ENCODE results near the gene CCDC106.

CCDC106 gene

DNA sequence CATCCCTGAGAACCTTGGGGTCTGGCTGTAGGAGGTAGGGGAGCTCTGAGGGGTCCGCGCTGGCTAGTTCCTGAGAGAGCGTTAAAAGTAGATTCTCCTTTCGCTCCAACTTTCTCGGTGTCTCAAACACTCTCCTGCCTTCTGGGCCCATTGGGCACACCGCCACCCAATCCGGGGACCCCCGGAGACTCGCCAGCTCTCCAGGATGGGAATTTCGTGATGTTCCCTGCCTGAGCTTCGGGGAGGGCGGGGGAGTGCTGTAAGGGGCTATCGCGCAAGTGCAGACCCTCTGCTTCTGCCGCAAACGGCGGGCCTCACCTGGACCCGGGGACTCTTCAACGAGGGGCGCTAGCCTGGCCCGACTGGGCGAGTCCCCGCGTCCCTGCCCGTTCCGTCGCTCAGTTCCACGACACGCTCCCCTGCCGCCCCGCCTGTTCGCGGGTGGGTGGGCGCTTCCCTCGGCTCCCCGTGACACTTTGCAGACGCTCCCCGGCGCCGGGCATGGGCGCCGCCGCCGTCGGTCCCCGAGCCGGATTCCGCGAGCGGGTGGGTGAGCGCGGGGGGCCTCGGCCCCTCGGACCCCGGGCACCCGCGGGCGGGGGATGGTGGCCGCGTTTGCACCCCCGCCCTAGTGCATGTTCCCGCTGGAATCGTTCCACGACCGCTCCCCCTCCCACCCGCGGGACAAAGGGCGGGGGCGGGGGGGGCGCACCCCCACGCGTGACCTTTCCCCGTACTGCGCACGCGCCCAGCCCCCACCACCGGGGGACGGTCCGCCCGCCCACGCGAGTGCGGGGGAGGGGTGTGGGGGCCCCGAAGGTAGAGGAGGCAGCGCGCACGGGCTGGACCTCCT, at the start of gene CCDC106:
CCDC106 (plus strand) TSS at position 481 of the 853 bp plus-strand sequence. CDS start 835 bp downstream, outside the sequence.
- DNase-seq = no peak

DNA sequence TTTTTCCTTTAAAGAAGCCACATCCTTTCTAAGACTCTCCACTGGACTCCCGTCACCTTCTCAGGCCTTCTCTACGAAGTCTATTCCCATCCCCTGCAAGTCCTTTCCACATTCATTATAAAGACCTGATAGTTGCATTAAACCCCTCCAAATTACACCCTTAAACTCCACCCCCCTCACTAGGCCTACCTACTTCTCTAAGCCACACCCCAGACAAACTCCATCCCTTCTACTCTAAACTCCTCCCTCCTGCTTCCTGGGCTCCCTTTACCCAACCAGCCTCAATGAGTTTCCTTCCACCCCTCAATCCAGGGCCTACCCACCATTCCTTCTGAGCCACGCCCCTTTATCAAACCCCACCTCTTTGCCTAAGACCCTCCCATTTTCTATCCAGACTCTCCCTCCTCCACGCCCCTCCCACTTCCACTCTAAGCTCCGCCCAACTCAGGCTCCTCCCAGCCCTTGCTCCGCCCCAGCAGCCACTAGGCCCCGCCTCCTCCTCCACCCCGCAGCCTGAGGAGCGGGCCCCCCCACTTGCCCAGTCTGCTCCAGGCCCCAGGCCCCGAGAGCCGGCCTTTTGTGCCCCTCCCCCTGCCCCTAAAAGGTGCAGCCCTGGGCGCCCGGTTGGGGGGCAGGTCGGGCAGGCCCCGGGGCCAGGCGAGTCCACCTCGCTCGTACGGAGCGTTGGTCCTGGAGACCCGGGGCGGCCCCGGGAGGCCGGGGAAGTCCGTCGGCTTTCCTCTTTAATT, 49.1 kb upstream of the CCDC106 start:
- peak; percentile 88 for DNase-seq

- DNase-seq = peak; percentile 91
Observed at GRCh38 chr19:55599468-55599841, 48.6 kb upstream of the CCDC106 start, which contains the start of gene FIZ1. Gene FIZ1, minus strand, starts transcription at chr19:55599517. Its CDS starts 1,652 bp downstream, at chr19:55597865.

DNA sequence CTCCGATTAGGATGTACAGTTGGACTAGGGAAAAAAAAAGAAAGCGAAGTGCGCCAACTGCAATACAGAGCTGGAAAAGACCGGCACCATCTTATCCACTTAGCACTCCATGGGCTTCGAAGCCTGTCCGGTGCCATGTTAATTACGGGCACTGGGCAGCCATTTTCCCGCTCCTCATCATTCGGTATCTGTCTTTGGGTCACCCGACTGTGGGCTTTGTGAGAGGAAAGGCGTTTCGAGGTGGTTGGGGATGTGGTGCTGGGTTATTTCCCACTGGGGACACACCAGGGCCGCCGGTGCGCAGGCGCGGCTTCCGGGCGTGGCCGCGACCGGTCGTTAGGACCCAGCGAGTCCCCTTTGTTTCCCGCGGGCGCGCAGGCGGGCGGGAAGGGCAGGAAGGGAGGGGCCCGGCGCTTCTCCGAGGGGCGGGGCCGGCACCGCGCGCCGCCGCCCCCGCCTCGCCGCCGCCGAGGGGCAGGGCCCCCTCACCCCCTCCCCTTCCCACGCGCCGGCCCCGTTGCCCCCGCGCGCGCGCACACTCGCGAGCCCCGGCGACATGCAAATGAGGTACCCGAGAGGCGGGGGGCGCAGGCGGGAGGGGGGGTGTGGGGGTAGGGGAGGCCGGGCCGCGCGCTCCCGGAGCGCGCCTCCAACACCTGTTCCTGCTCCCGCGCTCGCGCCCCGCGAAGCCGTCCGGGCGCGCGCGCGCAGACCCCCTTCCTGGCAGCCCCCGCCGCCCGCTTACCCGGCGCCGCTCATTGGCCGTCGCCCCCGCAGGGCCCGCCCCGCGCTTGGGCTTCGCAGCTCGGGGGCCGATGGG, 48.0 kb upstream of the CCDC106 start, which contains the start of gene ZNF524:
ZNF524 (plus strand) TSS at position 447 of the 820 bp plus-strand sequence. CDS start 1,825 bp downstream, outside the sequence.
- peak; percentile 91 for DNase-seq

DNA sequence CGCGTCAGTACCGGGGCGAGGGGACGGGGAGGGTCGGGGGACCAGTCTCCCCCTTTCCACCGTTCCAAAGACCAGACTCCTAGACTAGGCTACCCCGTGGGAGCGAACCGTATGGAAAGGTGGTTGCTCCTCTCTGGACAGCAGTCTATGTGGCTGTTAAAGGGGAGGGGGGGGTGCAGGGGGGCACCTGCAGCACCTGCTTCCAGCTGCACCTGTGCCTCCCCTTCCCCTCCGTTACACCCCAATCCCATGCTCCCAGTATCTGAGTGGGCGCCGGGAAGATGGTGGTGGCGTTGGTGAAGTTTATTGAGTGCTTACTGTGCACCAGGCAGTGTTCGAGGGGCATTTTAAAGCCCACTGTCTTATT, 47.4 kb upstream of the CCDC106 start:
- no peak for DNase-seq

- no peak for DNase-seq
Observed at GRCh38 chr19:55601084-55601483, 46.9 kb upstream of the CCDC106 start.

GRCh38 chr19:55602104-55603001, 45.7 kb upstream of the CCDC106 start:
- DNase-seq = no peak

DNA sequence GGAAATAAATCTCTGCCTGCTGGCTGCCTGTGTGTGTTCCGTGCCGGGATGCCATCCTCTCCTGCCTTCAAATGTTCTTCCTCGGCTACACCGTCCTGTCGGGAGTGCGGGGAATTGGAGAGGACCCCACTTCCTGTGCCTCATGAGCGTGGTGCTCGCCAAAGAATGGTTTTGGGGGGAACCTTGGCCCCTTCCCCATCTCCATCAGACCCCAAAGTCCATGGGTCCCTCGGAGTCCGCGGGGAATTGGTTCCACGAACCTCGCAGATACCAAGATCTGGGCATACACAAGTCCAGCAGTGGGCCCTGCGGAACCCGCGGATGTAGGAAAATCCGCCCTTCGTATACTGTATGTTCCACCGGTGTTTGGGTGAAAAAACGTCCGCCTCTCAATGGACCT, 44.9 kb upstream of the CCDC106 start:
- no peak for DNase-seq

- DNase-seq = no peak
Observed at GRCh38 chr19:55603581-55604292, 44.3 kb upstream of the CCDC106 start.

- DNase-seq = peak; percentile 85
Observed at GRCh38 chr19:55605207-55605636, 42.8 kb upstream of the CCDC106 start.

DNA sequence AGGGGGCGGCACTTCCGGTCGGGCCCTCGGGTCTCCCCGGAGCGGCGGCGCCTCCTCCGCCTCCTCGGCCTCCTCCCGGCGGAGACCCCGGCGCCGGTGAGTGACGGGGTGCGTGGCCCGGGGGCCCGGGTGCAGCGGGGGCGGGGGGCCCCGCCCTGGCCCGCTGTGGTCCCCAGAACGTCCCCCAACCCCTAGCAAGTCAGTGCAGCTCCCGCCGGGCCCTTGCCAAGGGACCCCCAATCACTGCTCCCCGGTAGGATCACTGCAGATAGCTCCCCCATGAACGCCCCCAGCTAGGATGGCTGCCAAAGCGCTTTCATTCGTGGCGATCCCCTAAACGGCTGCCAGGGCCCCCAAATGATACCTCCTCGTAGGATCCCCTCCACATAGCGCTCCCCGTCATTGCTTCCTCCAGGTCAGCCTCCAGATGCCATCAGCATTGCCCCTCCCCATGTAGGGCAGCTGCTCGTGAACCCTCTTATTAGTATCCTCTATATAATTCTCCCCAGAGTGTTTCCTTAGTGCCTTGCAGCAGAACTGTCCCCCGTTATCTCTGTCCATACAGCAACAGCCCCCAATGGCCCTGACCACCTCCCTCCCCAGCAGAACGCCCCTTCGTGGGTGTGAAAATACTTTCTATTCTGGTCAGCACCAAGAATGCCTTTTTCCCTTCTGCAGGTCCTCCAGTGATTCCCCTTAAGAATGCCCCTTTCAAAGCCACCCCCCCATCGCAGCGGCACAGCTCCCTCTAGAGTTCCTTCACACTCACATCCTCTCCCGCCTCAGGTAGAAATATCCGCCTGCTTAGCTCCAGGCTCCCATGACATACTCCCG, 42.2 kb upstream of the CCDC106 start, which contains the start of gene ZNF865:
ZNF865 (plus strand) TSS at position 11 of the 834 bp plus-strand sequence. CDS start 7,972 bp downstream, outside the sequence.
- DNase-seq = peak; percentile 62

GRCh38 chr19:55606471-55606787, 41.6 kb upstream of the CCDC106 start:
- no peak for DNase-seq

- DNase-seq = no peak
Observed at GRCh38 chr19:55606817-55607216, 41.2 kb upstream of the CCDC106 start.

GRCh38 chr19:55609326-55609725, 38.7 kb upstream of the CCDC106 start:
- no peak for DNase-seq

GRCh38 chr19:55611300-55611982, 36.6 kb upstream of the CCDC106 start:
- DNase-seq = no peak

GRCh38 chr19:55611983-55612645, 35.9 kb upstream of the CCDC106 start:
- no peak for DNase-seq

- DNase-seq = no peak
Observed at GRCh38 chr19:55613396-55613795, 34.6 kb upstream of the CCDC106 start.

DNA sequence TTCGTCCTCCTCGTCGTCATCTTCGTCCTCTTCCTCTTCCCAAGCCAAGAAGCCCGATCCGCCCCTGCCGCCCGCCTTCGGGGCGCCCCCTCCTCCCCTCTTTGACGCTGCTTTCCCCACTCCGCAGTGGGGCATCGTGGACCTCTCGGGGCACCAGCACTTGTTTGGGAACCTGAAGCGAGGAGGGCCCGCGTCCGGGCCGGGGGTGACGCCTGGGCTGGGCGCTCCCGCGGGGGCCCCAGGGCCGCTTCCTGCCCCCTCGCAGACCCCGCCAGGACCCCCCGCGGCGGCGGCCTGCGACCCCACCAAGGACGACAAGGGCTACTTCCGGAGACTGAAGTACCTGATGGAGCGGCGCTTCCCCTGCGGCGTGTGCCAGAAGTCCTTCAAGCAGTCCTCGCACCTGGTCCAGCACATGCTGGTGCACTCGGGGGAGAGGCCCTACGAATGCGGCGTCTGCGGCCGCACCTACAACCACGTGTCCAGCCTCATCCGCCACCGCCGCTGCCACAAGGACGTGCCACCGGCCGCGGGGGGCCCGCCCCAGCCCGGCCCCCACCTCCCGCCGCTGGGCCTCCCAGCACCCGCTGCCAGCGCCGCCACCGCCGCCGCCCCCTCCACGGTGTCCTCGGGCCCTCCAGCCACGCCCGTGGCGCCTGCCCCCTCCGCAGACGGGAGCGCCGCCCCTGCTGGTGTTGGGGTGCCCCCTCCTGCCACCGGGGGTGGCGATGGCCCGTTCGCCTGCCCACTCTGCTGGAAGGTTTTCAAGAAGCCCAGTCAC, 33.9 kb upstream of the CCDC106 start:
- DNase-seq = no peak
